ENCODE data around the gene APBB1. TPM values are rescaled to one million over a fixed set of nuclear protein-coding genes. Genes with fewer than 3 reads are reported as not detected.

The APBB1 gene
- total and polyA plus RNA-seq, 10 of the 15 experiments (the other 5 are each of a cell fraction or from before 2014, with no cell fraction given) = 0.31 to 10.6 (median 5.4) TPM

DNA sequence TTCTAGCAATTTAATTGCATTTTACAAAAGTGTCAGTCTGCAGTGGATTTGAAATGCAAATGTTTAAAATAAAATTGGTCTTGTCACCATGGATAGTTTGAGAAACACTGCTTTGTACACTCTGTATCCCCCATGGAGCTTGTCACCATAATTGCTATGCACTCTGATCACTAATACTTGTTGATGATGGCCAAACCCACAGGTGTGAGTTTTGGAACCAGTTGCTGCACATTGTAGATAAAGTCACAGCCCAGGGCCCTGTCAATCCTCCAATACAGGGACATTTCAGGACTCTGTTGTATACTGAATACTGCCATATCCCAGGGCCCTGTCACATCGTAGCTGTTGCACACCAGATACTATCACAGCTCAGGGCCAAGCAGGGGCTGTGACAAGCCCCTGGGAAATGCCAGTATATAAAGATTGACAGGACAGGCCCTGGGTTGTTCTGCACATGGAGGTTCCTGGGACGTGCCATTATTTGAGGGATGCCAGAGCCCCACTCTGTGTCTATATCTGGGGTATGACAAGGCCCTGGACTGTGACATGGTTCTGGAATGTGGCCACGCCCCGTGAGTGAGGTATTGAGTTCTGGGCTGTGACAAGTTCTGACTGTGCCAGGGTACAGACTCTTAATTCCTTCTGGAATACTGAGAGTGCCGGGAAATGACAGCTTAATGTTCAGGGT, 56.6 kb downstream of the APBB1 start:
- H3K79me2 ChIP-seq (ENCODE audit: control insufficient read depth, insufficient read depth, low read length) = no peaks in the 10 kb centered on the region
- no peaks in the 10 kb centered on the region for H3K36me3 ChIP-seq (ENCODE audit: control insufficient read depth in 2 of 2, insufficient read depth in 2 of 2, low read length in 1 of 2)
- no peak overlapping the region for H3K4me3 ChIP-seq
- RAD21 ChIA-PET (ENCODE audit: unreplicated experiment) = interaction anchor here (0.6 to 3.7 kb wide), 15 partner anchors 8 to 370 kb away, joined by 3 to 12 read pairs (median 4); no protein-coding TSS in a partner anchor
- H3K4me2 ChIP-seq (ENCODE audit: control insufficient read depth, insufficient read depth) = no peak overlapping the region
- no TSS peak for BruUV-seq (replicated peaks)
- POLR2A ChIA-PET = no interaction called here
- H4K20me1 ChIP-seq (ENCODE audit: control insufficient read depth, insufficient read depth) = no peaks in the 10 kb centered on the region
- peaks cover 0 to 2% of the 10 kb centered on the region in 2 experiments; a peak in 1 of 4 replicates for H3K27me3 ChIP-seq (replicated peaks in 1 of 2; ENCODE audit: control insufficient read depth in 2 of 2, insufficient read depth in 2 of 2, low read length in 1 of 2)
- FAIRE-seq (no peak), ATAC-seq (no peak), DNase-seq (ENCODE audit: low read depth, low spot score) (no peak)
- no peak overlapping the region for H3K27ac ChIP-seq (ENCODE audit: control insufficient read depth, insufficient read depth)
- H2AFZ ChIP-seq (ENCODE audit: control insufficient read depth, low read depth, low read length) = no peak overlapping the region
- in situ Hi-C loops (cut with MboI) = loop anchor here (5.0 kb wide), 1 partner anchor 340 kb away; no protein-coding TSS in a partner anchor
- H3K9ac ChIP-seq (ENCODE audit: control insufficient read depth, insufficient read depth, low read length) = no peak overlapping the region
- WGBS (ENCODE audit: insufficient coverage, insufficient replicate concordance, low lambda C conversion rate, missing lambda C conversion rate) = 34% methylated on average over 5 of the region's 5 CpGs
- intact Hi-C loops (cut with micrococcal nuclease; ENCODE audit: unreplicated experiment) = no loop called here
- SMC1A ChIA-PET (ENCODE audit: uncharacterized antibody, unreplicated experiment) = interaction anchor here (0.6 to 3.1 kb wide), 18 partner anchors 8 to 359 kb away, joined by 3 to 21 read pairs (median 4); no protein-coding TSS in a partner anchor
- no peaks in the 10 kb centered on the region for H3K4me1 ChIP-seq (ENCODE audit: control insufficient read depth, insufficient read depth, low read length)
- no peaks in the 10 kb centered on the region for H3K9me3 ChIP-seq (replicated peaks; ENCODE audit: control insufficient read depth, insufficient read depth, low read length)
- CTCF ChIA-PET = interaction anchor here (0.9 to 5.3 kb wide), 45 partner anchors 10 to 371 kb away, joined by 3 to 59 read pairs (median 5); partner anchors contain the start of genes ARFIP2, CNGA4, HPX and SMPD1
- TF ChIP-seq ZNF622 (IDR thresholded peaks at IDR 0.05) (no peak), RAD21 (IDR thresholded peaks at IDR 0.05; ENCODE audit: insufficient read depth, low read depth, low read length) (no peak), DPF2 (IDR thresholded peaks at IDR 0.05) (no peak), NR2F1 (conservative IDR thresholded peaks at IDR 0.05) (no peak), SKIL (IDR thresholded peaks at IDR 0.05; ENCODE audit: low read depth, poor library complexity, severe bottlenecking) (no peak), GABPA (IDR thresholded peaks at IDR 0.05; ENCODE audit: low read depth) (no peak), MTA3 (IDR thresholded peaks at IDR 0.05; ENCODE audit: borderline replicate concordance, low read length) (no peak), SMAD5 (IDR thresholded peaks at IDR 0.05; ENCODE audit: low read depth) (no peak)
- TF ChIP-seq, protein P1, sequence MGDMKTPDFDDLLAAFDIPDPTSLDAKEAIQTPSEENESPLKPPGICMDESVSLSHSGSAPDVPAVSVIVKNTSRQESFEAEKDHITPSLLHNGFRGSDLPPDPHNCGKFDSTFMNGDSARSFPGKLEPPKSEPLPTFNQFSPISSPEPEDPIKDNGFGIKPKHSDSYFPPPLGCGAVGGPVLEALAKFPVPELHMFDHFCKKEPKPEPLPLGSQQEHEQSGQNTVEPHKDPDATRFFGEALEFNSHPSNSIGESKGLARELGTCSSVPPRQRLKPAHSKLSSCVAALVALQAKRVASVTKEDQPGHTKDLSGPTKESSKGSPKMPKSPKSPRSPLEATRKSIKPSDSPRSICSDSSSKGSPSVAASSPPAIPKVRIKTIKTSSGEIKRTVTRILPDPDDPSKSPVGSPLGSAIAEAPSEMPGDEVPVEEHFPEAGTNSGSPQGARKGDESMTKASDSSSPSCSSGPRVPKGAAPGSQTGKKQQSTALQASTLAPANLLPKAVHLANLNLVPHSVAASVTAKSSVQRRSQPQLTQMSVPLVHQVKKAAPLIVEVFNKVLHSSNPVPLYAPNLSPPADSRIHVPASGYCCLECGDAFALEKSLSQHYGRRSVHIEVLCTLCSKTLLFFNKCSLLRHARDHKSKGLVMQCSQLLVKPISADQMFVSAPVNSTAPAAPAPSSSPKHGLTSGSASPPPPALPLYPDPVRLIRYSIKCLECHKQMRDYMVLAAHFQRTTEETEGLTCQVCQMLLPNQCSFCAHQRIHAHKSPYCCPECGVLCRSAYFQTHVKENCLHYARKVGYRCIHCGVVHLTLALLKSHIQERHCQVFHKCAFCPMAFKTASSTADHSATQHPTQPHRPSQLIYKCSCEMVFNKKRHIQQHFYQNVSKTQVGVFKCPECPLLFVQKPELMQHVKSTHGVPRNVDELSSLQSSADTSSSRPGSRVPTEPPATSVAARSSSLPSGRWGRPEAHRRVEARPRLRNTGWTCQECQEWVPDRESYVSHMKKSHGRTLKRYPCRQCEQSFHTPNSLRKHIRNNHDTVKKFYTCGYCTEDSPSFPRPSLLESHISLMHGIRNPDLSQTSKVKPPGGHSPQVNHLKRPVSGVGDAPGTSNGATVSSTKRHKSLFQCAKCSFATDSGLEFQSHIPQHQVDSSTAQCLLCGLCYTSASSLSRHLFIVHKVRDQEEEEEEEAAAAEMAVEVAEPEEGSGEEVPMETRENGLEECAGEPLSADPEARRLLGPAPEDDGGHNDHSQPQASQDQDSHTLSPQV (IDR thresholded peaks at IDR 0.05) = no peak
- TF ChIP-seq, protein P2, sequence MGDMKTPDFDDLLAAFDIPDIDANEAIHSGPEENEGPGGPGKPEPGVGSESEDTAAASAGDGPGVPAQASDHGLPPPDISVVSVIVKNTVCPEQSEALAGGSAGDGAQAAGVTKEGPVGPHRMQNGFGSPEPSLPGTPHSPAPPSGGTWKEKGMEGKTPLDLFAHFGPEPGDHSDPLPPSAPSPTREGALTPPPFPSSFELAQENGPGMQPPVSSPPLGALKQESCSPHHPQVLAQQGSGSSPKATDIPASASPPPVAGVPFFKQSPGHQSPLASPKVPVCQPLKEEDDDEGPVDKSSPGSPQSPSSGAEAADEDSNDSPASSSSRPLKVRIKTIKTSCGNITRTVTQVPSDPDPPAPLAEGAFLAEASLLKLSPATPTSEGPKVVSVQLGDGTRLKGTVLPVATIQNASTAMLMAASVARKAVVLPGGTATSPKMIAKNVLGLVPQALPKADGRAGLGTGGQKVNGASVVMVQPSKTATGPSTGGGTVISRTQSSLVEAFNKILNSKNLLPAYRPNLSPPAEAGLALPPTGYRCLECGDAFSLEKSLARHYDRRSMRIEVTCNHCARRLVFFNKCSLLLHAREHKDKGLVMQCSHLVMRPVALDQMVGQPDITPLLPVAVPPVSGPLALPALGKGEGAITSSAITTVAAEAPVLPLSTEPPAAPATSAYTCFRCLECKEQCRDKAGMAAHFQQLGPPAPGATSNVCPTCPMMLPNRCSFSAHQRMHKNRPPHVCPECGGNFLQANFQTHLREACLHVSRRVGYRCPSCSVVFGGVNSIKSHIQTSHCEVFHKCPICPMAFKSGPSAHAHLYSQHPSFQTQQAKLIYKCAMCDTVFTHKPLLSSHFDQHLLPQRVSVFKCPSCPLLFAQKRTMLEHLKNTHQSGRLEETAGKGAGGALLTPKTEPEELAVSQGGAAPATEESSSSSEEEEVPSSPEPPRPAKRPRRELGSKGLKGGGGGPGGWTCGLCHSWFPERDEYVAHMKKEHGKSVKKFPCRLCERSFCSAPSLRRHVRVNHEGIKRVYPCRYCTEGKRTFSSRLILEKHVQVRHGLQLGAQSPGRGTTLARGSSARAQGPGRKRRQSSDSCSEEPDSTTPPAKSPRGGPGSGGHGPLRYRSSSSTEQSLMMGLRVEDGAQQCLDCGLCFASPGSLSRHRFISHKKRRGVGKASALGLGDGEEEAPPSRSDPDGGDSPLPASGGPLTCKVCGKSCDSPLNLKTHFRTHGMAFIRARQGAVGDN (IDR thresholded peaks at IDR 0.05) = no peak

All from GM12878 (cell line).